Hematopoietic multipotent progenitor cell treated with erythropoietin and hydrocortisone succinate and interleukin-3 and kit ligand, for 4 days (in vitro differentiated cells): ENCODE measurements around the gene SPDYE3.
"Not testable (repeated sequence)": the region's sequence is repeated elsewhere in the genome, so short reads cannot be mapped to it uniquely, and the experiment has no call there.

ENCODE experiments used
- DNase-seq: peaks from one replicate; pipeline ENCODE4 v3.0.0-alpha.2; 2015

Gene SPDYE3

DNA sequence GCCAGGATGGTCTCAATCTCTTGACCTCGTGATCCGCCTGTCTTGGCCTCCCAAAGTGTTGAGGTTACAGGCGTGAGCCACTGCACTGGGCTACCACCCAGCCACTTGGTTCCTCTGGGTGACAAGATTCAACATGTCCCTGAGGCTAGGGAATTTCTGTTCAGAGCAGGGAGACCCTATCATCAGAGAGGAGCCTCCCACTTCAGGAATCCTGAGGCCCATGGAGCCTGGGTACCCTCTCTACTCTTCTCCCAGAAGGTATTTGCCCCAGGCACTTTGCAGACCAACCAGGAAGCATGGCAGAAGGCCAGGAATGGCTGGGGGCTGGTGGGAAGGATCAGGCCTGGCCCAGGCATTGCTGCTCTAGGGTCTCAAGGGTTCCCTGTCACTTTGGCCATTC is 19.2 kb upstream of the SPDYE3 start:
- DNase-seq: not testable (repeated sequence)

GRCh38 chr7:100292162-100292561 is 15.3 kb upstream of the SPDYE3 start:
- not testable (repeated sequence) for DNase-seq

DNA sequence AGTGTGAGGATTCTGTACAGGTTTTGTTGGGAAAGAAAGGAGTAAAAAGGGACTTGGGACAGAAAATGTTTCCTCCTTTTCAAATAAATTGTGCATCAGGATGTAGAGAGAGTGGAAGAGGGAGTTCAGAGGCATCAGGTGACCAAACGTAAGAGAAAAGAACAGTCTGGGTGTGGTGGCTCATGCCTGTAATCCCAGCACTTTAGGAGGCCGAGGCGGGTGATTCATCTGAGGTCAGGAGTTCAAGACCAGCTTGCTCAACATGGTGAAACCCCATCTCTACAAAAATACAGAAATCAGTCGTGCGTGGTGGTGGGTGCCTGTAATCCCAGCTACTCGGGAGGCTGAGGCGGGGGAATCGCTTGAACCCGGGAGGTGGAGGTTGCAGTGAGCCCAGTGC is 12.2 kb upstream of the SPDYE3 start:
- DNase-seq: not testable (repeated sequence)

GRCh38 chr7:100297852-100298631 is 9.5 kb upstream of the SPDYE3 start:
- DNase-seq: not testable (repeated sequence)

DNA sequence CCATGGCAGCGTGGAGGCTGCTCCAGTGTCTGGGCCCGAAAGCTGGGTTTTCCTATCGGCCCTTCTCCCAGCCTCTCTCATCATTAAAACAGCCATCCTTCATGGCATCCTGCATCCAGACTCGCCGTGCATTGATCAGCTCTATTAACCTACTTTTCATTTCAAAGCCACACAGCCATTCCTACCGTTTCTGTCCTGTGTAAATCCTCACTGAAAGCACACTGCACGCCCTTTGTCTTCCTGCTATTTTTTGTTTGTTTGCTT is 8.9 kb upstream of the SPDYE3 start:
- not testable (repeated sequence) for DNase-seq

DNA sequence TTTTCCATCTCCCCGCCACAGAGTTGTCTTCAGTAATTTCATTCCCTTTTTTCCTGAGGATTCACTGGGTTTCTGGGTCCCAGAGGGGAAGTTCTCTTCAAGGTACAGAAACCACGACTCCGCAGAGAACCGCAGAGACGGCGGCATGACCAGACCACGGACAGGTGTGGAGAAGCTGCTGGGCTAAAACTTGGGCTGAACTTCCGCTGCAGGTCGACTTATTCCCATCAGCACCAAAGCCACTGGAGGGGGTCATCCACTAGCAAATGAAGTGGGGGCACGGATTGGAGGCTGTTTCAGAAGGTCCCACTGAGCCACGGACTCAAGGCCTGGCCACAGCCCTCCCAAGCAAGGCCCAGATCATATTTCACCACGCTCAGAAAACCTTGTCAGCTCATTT is 3.0 kb upstream of the SPDYE3 start:
- DNase-seq: not testable (repeated sequence)

GRCh38 chr7:100318329-100318728 is 10.8 kb downstream of the SPDYE3 start:
- DNase-seq: not testable (repeated sequence)

GRCh38 chr7:100321648-100322047 is 14.1 kb downstream of the SPDYE3 start:
- DNase-seq: not testable (repeated sequence)

- DNase-seq: not testable (repeated sequence)
Observed at GRCh38 chr7:100324194-100324593, 16.7 kb downstream of the SPDYE3 start.

- not testable (repeated sequence) for DNase-seq
Observed at GRCh38 chr7:100325671-100326070, 18.2 kb downstream of the SPDYE3 start.

- DNase-seq: not testable (repeated sequence)
Observed at GRCh38 chr7:100326914-100327313, 19.4 kb downstream of the SPDYE3 start.

- peak; percentile 96 for DNase-seq
Observed at GRCh38 chr7:100335566-100336466, 28.3 kb downstream of the SPDYE3 start.

DNA sequence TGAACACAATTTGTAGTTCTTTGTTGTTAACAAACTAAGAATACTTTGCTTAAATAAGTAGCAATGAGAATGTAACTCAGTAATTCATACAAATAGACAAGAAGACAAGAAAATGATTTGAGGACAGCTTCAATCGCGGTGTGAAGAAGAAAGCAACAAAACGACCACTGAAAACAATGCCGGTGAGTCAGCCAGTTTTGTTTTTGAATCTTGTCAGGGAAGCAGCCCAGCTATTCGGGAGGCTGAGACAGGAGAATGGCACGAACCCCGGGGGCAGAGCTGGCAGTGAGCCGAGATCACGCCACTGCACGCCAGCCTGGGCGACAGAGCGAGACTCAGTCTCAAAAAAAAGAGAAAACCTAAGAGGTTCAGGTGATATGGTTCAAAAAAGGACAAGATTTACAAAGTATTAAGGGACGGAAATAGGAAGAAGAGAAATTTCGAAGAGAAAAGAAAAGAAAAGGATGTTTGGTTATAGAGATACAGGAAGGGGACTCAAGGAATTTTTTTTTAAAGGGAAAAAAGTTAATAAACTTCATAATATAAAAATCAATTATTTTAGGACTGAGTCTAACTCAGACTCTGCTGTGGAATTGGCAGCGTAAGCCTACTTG is 30.7 kb downstream of the SPDYE3 start:
- DNase-seq: not testable (repeated sequence)

- not testable (repeated sequence) for DNase-seq
Observed at GRCh38 chr7:100341286-100341685, 33.8 kb downstream of the SPDYE3 start.

DNA sequence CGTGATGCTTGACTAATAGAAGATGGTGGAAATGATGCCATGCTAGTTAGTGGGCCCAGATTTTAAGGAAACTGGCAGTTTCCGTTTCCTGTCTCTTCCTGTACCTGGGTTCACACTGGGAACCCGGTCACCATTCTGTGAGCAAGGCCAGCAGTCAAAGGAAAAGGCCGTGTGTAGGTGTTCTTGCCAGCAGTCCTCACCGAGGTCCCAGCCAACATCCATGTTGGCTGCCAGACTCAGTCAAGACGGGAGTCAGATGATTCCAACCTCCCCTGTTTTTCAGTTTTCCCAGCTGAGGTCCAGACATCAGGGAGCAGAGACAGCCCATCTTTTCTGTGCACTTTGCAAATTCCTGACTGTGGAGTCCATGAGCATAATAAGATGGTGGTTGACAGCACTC is 35.3 kb downstream of the SPDYE3 start:
- DNase-seq: no peak

DNA sequence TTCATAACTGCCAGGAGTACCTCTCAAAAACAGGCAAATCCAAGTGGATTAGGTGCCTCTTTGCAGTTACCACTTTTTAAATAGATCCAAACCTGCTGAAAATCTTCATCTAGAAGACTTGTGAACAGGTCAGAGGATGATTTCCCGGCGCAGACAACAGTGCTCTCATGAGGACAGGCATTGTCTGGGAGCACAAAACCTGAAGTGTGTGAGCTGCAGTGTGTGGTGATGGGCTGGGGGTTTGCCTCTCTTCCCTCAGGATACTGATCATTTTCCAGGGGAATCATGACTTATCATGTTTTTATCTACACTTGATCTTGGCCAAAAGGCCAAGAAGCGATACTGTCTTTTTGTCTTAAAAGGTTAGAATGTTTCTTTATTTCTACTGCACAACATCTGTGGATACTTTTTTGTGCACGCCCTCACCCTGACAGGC is 36.6 kb downstream of the SPDYE3 start:
- DNase-seq: not testable (repeated sequence)

GRCh38 chr7:100344560-100345287 is 37.2 kb downstream of the SPDYE3 start:
- peak; percentile 90 for DNase-seq

- DNase-seq: peak; percentile 76
Observed at GRCh38 chr7:100345288-100345672, 37.8 kb downstream of the SPDYE3 start.

- DNase-seq: no peak
Observed at GRCh38 chr7:100346921-100347320, 39.4 kb downstream of the SPDYE3 start.

- no peak for DNase-seq
Observed at GRCh38 chr7:100348805-100349204, 41.3 kb downstream of the SPDYE3 start.

DNA sequence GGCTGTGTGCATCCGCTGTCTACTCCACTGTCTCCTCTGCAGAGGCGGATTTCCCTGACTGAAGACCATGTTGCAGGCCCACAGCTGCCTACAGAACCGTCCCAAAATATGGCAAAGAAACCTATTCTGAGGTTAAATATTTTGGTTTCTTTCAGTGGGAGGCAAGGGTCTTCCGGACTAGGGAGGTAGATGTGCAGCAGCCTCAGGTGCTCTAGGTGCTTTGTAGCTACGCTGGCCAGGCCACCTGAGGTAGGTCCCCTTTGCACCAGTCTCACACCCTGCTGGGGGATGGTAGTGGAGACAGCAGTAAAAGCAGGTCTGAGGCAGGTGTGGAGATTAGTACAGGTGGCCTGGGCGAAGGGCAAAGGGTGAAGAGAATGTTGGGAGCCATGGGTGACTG is 42.3 kb downstream of the SPDYE3 start:
- no peak for DNase-seq

- no peak for DNase-seq
Observed at GRCh38 chr7:100351657-100352058, 44.2 kb downstream of the SPDYE3 start.
